HK-2 (cell line): ENCODE results near the gene PRR5L.

Source experiments
- DNase-seq: peaks from one replicate; pipeline ENCODE4 v3.0.0-alpha.2; 2018; ENCODE audit not compliant: unreplicated experiment

The PRR5L gene

GRCh38 chr11:36295926-36296325 is at the start of gene PRR5L:
PRR5L (plus strand) TSS chr11:36296288; CDS start chr11:36401122, 104,834 bp downstream.
- DNase-seq, result no peak

DNA sequence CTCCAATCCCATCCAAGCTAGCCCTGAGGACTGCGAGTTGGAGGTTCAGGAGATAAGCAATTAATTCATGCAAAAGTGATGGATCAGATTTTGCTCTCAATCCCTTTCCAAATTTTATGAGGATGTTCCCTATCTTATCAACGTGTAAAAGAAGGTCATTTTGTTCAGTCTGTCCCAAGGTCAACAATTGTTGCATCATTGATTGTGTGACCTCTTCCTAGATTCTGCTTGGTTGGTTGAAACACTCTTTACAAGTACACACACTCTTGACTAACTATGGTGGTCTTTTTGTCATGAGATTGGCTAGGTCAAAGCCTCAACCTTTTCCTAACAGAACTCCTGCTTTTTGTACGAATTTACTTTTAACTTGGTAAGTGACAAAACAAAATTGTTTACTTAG is 48.6 kb upstream of the PRR5L start:
- DNase-seq, result no peak

DNA sequence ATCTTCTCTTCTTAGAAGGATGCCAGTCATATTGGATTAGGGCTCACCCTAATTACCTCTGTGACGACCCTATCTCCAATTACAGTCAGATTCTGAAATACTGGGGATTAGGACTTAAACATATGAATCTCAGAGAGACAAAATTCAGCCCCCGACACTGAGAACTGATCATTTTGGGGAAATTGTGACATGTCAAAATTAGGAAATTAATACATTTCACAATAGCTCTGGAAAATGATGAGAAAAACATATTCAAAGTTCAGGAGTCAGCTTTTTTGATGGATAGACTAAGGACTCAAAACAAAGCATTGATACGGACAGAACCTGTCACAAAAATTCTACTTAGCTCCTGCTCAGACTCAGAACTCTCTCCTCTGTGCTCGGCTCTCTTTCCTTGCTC is 47.7 kb upstream of the PRR5L start:
- no peak for DNase-seq

GRCh38 chr11:36249246-36249645 is 46.8 kb upstream of the PRR5L start:
- DNase-seq, result peak; percentile 11

GRCh38 chr11:36251823-36252222 is 44.3 kb upstream of the PRR5L start:
- DNase-seq, result no peak

DNA sequence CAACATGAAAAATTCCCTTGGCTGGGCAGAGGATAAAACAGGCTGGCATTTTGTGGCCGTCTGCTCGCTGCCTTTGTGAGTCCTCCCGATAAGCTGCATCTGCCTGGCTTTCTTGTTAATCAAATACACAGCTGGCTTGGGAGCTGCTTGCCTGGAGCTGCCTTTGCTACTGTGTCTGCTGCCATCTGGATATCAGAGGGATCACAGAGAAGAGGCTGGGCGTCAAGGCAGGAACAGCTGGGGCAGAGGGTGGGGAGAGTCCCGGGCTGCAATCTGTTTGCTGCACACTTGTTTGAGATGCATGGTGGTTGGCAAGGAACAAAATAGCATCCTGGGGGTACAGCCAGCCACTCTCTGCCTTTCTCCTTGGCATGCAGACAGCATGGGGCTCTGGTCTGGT is 42.9 kb upstream of the PRR5L start:
- DNase-seq, result no peak

DNA sequence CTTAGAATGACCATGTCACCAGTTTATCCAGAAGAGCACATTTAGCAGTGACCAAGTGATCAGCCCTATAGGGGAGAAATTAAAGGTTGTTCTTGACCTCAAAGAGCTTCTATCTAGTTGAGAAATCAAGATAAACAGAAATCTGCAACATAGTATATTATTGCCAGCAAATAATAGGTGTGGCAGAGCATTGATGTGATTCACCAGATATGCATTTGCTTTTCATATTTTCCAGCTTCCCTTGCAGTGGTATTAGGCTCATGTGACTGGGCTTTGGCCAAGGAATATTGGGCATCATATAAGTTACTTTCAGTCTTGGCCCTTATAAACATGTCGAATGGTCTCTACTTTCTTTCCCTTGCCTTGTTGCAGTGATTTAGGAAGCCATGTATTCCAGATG is 41.4 kb upstream of the PRR5L start:
- no peak for DNase-seq

DNA sequence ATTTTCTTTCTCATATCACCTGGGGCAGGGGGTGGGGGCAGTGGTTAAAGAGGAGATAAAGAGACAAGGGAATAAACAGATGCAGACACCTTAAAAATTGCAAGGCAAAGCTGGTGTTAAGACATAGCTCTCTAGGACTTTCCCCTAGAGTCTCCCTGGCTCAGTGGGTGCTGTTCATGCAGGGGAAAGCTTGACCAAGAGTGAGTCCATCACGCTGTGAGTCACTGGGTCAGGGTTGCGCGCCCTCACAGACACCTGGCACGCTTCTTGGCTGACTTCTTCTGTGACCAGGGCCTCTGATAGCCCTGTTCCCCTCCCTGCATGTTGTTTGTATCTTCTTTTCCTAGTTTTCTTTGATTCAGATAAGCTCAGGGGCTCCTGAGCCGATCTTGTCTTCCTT is 38.7 kb upstream of the PRR5L start:
- peak; percentile 38 for DNase-seq

DNA sequence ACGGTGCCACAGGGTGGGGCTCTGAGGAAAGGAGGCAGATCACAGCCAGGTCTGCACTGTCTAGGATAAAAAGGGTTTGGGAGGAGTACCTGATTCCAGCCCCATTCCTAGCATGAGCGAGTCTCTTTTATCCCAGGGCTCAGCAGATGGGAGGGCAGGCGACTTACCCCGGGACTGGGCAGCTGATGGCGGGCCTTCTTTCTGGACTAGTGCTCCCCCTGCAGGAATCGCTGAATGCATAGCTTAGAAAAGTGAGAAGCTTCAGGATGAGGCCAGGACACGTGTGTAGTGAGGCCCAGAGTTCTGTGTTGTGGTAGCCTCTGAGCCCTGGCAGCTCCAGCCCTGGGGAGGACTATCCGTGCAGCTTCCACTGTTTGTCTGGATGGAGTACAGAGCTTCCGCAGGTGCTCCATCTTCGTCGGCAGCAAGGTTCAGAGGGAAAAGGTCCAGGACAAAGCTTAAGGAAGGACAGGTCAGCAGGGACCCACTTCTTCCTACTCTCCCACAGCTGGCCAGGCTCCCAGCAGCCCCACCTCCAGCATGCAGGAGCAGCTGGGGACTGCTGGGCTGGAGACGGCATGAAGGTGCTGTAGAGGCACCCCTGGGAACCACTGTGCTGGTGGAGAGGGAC is 37.2 kb upstream of the PRR5L start:
- peak; percentile 24 for DNase-seq

DNA sequence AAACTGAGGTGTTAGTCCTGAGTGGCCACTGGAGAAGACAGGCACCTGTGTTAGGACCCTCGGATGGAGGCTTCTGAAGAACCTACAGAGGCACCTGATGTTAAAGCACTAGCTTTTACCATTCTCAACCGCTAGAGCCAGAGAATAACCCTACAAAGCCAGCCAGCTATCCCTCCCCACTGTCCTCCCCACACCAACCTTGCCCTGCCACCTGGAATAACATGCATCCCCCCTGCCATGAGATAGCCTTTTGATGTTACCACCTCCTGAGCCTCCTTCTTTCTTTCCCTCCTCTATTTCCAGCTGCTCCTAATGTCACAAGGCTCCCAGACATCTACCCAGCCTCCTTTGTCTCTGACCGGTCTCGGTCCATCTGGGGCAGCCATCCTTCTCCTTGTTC is 35.0 kb upstream of the PRR5L start:
- DNase-seq, result no peak

DNA sequence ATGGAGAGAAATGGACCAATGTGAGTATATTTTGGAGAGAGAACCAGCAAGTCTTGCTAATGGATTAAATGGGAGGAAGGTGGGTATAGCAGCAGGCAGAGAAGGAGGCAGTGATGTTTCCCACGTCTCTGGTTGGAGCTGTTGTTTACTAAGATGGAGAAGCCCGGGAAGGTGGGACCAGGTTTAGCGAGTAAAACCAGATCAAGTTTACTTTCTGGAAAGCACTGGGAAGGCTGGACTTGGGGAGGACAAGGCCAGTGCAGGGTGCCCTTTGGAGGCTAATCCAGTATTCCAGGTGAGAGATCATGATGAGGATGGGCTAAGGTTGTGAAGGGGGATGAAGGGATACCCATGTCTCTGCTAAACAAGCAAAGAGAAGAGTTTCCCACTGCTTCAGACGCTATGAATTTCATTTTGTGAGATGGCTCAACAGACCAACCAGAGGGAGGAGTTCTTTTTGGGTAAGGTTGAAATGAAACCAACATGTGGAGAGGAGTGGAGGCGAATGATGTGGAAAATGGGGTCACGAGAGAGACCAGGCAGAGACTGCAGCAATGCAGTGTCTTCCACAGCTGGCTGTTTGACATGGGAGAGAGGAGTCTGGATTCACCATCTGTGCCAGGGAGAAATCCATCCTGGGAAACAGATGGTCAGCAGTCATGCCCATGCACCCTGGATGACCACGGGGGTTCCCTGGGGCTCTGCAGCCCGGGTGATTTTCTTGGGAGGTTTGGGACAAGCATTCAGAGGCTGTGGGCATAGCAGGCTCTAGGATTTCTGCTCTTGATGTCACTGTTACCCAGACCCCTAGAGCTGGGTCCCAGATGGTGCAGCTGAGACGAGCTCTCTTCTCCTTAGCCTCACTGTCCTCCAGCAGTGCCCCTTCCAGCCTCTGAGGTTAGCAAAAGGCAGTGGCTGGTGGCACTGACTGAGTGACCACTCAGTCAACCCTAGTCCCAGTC is 31.8 kb upstream of the PRR5L start:
- no peak for DNase-seq

GRCh38 chr11:36264973-36265344 is 31.1 kb upstream of the PRR5L start:
- no peak for DNase-seq

DNA sequence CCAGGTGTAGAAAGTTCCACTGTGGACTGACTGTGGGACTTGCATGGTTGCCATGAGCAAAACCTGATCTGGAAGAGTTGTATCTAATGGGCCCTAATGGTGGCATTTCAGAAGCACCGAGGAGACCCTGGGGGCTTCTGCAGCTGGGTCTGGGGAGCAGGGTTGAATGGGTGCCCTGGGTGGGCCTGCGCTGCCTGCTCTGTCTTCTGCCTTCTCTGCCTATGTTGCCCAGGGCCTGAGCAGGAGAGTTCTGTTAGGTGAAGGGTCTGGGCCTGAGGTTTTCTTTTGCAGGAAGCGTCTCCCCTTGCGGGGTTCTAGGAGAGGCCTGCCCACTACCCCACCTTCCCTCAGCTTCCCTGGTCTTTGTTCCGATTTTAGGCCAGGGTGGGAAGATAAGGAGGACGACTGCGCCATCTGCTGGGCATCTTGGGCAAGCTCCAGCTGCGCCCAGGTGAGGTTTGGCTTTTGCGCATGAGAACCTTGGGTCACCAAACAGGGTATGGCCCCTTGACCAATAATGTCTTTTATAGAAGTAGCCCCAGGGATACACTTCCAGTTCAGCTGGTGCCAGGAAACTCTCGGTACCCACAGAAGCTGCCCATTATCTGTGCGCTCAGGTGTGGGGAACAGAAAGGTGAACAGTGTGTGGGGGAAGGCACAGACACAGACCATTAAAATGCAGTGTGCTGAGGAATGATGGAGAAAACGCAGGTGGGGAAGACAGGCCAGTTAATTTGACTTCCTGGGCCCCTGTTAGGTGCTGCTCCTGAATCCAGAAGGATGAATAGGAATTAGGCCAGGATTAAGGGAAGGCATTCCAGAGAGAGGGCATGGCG is 30.1 kb upstream of the PRR5L start:
- peak; percentile 49 for DNase-seq

GRCh38 chr11:36266767-36267166 is 29.3 kb upstream of the PRR5L start:
- no peak for DNase-seq

GRCh38 chr11:36268337-36268985 is 27.6 kb upstream of the PRR5L start:
- no peak for DNase-seq

GRCh38 chr11:36270701-36271100 is 25.4 kb upstream of the PRR5L start:
- no peak for DNase-seq

DNA sequence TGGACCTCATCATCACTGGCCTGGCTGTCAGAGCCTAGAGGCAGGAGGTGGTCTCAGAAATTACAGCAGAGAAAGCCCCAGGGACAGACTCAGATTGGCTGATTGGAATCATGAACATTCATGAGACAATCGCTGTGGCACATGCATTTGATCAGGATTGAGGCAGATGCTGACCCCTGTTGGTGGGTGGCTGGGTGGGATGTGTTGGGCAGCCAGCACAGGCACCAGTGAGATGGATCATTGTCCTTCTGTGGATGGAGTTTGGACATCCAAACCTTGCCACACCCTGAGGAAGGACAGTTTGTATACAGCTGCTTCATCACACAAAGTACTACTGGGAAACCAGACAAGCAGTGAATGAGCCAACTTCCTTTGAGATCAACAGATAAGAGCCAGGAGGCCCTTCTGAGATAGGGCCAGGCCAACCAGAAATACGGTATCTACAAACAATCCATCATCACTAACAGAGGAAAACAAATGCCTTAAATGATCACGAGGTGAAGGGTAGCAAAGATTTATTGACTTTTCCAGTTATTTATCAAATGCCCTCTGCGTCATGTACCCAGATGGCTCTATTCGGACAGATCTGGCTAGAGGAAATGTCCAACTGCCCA is 24.2 kb upstream of the PRR5L start:
- no peak for DNase-seq

DNA sequence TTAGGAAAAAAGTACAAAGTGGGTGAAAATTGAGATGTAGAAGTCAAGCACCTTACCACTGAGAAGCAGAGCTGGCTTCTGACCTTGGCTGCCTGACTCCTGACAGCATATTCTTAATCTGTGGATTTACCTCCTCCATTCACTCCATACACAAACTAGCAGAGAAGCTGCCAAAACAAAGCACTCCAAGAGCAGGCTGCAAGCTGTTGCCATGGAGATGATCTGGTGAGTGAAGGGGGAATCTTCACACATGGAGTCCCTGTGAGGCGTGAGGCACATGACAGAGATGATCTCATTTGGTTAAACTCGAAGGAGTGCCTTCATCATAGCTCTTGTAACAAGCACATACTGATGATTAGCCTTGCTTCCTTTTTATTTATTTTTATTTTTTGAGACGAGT is 23.0 kb upstream of the PRR5L start:
- DNase-seq, result no peak

DNA sequence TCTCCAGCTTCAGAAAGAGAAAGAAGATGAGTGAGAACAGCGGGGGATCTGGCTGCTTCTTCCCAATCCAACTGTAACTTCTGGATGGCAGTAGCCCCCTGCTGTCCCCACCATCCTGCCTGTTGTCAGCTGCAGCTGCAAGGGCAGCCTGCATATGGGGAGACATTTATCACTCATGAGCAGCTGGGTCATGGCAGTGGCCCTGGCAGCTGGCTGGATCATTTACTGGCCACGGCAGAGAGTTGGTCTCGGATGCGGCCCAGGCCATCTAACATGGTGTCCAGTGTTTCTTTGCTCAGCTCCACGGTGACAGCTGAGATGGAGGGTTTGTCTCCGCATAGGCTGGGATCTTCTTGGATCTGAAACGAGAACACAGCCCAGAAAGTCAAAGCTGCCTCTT is 21.7 kb upstream of the PRR5L start:
- DNase-seq, result no peak

GRCh38 chr11:36278531-36279282 is 17.4 kb upstream of the PRR5L start:
- no peak for DNase-seq

DNA sequence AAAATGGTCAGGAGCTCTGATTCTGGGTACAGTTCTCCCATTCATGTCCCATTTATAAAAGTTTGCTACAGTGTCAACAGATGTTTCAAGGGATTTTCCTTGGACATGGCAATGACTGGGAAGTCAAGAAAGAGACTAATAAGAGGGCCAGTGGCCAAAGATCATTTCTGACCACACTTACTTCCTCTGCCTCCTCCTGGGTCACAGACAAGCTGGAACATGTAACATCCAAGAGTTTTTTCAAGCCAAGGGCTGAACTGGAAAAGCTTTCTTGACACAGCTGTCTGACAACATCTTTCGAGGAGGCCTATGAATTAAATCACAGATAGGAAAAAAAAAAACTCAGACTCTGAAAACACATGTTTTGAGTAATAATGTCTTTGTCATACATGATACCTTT is 15.6 kb upstream of the PRR5L start:
- DNase-seq, result no peak
